Body of pancreas (tissue), 4 donors: Measurements from ENCODE around the gene ZNF534. TPM values are rescaled to one million over a fixed set of nuclear protein-coding genes. Genes with fewer than 3 reads are reported as not detected.
"Not testable (repeated sequence)": the region's sequence is repeated elsewhere in the genome, so short reads cannot be mapped to it uniquely, and the experiment has no call there.

ENCODE experiments used
- ATAC-seq: fragments of 150-250 bp; one replicate; pipeline ENCODE4 v1.9.1; 2016
- DNase-seq, 4 donors: peaks; one replicate each; pipeline ENCODE4 v3.0.0-alpha.2; 2019
- H3K27ac ChIP-seq, 4 donors: fragments of 200-600 bp; sonication (generic); 1 replicate in 3 of 4; 2 replicates in 1 of 4; pipeline versions ENCODE4 v1.5.1 to v1.6.1; 2016 to 2019; ENCODE audit warnings: mild to moderate bottlenecking in 1 of 4, mixed read lengths in 1 of 4, moderate library complexity in 1 of 4
- H3K27me3 ChIP-seq, 2 donors: fragments of 200-600 bp; sonication (generic); one replicate each; pipeline ENCODE4 v1.6.0; 2016; ENCODE audit warnings: mild to moderate bottlenecking in 1 of 2
- H3K36me3 ChIP-seq, 2 donors: fragments of 200-600 bp; sonication (generic); replicated peaks in 1 of 2; 2 replicates each; pipeline ENCODE4 v1.5.1; 2016; ENCODE audit warnings: low read depth in 2 of 2; ENCODE audit not compliant: insufficient read depth in 1 of 2
- H3K4me1 ChIP-seq: fragments of 200-600 bp; sonication (generic); one replicate; pipeline ENCODE4 v1.6.0; 2016
- H3K4me3 ChIP-seq, 2 donors: fragments of 200-600 bp; sonication (generic); 1 replicate in 1 of 2; 2 replicates in 1 of 2; pipeline ENCODE4 v1.5.1; 2016 to 2019
- H3K9me3 ChIP-seq, 3 donors: fragments of 200-600 bp; sonication (generic); 1 replicate in 2 of 3; 2 replicates in 1 of 3; pipeline ENCODE4 v1.5.1; 2016
- CTCF ChIP-seq, 7 experiments: fragments of 450-650 bp in 4 of 7; fragments of 200-600 bp in 3 of 7; sonication (generic) in 3 of 7; IDR thresholded peaks; one replicate each; pipeline ENCODE4 v1.5.1; 2016 to 2019; ENCODE audit warnings: antibody characterized with exemption in 7 of 7
- POLR2A ChIP-seq, 3 donors: fragments of 450-650 bp; IDR thresholded peaks; one replicate each; pipeline ENCODE4 v1.6.1; 2016; ENCODE audit warnings: antibody characterized with exemption in 3 of 3, mild to moderate bottlenecking in 2 of 3
- WGBS, 2 donors: methylation state at CpG; one replicate each; pipeline ENCODE4 v1.1.5; 2017; 5-methylcytosine and 5-hydroxymethylcytosine counted together
- intact Hi-C: fragments of 100-400 bp; cut with DNase I; formaldehyde crosslinking; loops from one replicate; pipeline ENCODE4 v1.15.1; 2023
- total RNA-seq, 2 donors: library from RNA; depleted of rRNA; stranded (reverse); fragments of >200 nt; gene quantifications; one replicate each; pipeline ENCODE4 v1.1.0, GENCODE V29; 2016

Gene ZNF534
- total RNA-seq, 2 donors from 2014 or later, result not detected

DNA sequence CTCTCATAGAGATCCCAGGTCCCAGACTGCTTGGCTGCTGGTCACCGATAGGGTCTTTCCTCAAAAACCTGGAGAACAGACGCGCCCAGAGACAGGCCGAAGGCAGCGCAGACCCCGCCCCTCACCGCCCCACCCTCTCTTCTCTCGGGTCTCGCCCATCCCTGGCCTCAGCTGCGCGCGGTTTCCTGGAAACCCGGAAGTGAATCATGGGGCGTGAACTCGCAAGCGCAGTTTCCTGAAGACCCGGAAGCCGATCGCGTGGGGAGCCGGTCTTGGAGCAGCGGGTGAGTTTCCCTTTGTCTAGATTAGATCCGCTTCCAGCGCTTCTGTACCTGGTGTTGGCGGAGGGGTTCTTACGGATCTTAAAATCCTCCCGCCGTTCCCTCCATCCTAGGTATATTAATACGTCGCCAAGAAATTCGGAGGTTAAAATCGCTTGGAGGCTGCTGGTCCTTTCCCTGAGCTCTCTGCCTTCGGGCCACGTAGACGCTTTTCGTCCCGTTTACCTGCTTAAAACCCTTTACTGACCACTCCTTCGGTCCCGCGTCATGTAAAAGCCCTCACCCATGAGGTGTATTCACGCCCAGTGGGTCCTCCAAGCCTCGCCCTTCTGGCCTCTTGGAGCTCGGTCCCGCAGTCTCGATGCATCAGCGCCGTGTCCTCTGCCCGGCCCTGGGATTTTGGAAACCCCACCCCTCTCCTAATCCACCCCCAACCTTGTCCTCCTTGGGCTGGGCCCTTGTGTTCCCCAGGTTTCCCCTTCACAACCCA, 24.6 kb downstream of the ZNF534 start, which contains the start of gene ZNF578:
ZNF578 (plus strand) TSS at position 230 of the 771 bp plus-strand sequence. CDS start 48,293 bp downstream, outside the sequence.
- DNase-seq, result peak; percentile 49 to 71 (median 65)
- WGBS, 2 donors, result 2 to 4% methylated on average over 29 to 47 of the region's 48 CpGs
- intact Hi-C loops, result no loop called here
- Histone ChIP-seq H3K27me3 (no peaks in the 10 kb centered on the region), H3K4me1 (peaks cover 11% of the 10 kb centered on the region), H3K9me3 (peaks cover 0 to 67% (median 7%) of the 10 kb centered on the region in 3 donors), H3K4me3 (peak within 1 kb of the TSS in 1 of 2 donors; percentile 43), H3K36me3 (peaks cover 0 to 2% of the 10 kb centered on the region in 2 donors), H3K27ac (no peak within 1 kb of the TSS)
- ATAC-seq, result peak; percentile 75
- TF ChIP-seq CTCF (IDR thresholded peaks at IDR 0.05), result no peak
- TF ChIP-seq POLR2A (IDR thresholded peaks at IDR 0.05), result no peak

GRCh38 chr19:52464798-52465470, 36.0 kb downstream of the ZNF534 start:
- Histone ChIP-seq H3K9me3 (peaks cover 0 to 62% (median 2%) of the 10 kb centered on the region in 3 donors), H3K4me1 (no peaks in the 10 kb centered on the region), H3K36me3 (no peaks in the 10 kb centered on the region), H3K4me3 (no peak overlapping the region), H3K27ac (no peak overlapping the region), H3K27me3 (no peaks in the 10 kb centered on the region)
- intact Hi-C loops, result no loop called here
- TF ChIP-seq POLR2A (IDR thresholded peaks at IDR 0.05), result no peak
- TF ChIP-seq CTCF (IDR thresholded peaks at IDR 0.05), result no peak
- DNase-seq (no peak), ATAC-seq (no peak)
- 81 to 86% methylated on average over 12 to 14 of the region's 14 CpGs for WGBS, 2 donors

- DNase-seq, result no peak
- Histone ChIP-seq H3K27ac (no peak overlapping the region), H3K4me1 (no peaks in the 10 kb centered on the region), H3K36me3 (no peaks in the 10 kb centered on the region), H3K4me3 (no peak overlapping the region), H3K27me3 (no peaks in the 10 kb centered on the region), H3K9me3 (peaks cover 0 to 90% (median 4%) of the 10 kb centered on the region in 3 donors)
- intact Hi-C loops, result no loop called here
- 82 to 86% methylated on average over 3 of the region's 3 CpGs for whole genome bisulfite sequencing, 2 donors
- TF ChIP-seq CTCF (IDR thresholded peaks at IDR 0.05) (no peak), POLR2A (IDR thresholded peaks at IDR 0.05) (no peak)
- no peak for ATAC-seq
Observed at GRCh38 chr19:52473655-52474350, 44.9 kb downstream of the ZNF534 start.

- H3K4me3 ChIP-seq, result no peak overlapping the region
- H3K4me1 ChIP-seq, result no peaks in the 10 kb centered on the region
- WGBS, 2 donors, result 78 to 84% methylated on average over 7 of the region's 7 CpGs
- TF ChIP-seq CTCF (IDR thresholded peaks at IDR 0.05) (no peak), POLR2A (IDR thresholded peaks at IDR 0.05) (no peak)
- no peak for DNase-seq
- no peaks in the 10 kb centered on the region for H3K27me3 ChIP-seq
- no peak for ATAC-seq
- H3K9me3 ChIP-seq, result peaks cover 0 to 90% (median 4%) of the 10 kb centered on the region in 3 donors
- no peak overlapping the region for H3K27ac ChIP-seq
- intact Hi-C loops, result no loop called here
- H3K36me3 ChIP-seq, result no peaks in the 10 kb centered on the region
Observed at GRCh38 chr19:52474351-52475127, 45.6 kb downstream of the ZNF534 start.

- peaks cover 0 to 61% (median 0%) of the 10 kb centered on the region in 3 donors for H3K9me3 ChIP-seq
- H3K27me3 ChIP-seq, ATAC-seq, H3K4me1 ChIP-seq, H3K4me3 ChIP-seq, H3K36me3 ChIP-seq, H3K27ac ChIP-seq, DNase-seq, intact Hi-C loops: not testable (repeated sequence)
- 30 to 40% methylated on average over 6 to 7 of the region's 7 CpGs for WGBS, 2 donors
Observed at GRCh38 chr19:52484111-52484743, 55.3 kb downstream of the ZNF534 start.

- H3K4me3 ChIP-seq, H3K27me3 ChIP-seq, H3K4me1 ChIP-seq, intact Hi-C loops, H3K36me3 ChIP-seq, DNase-seq, ATAC-seq, H3K27ac ChIP-seq: not testable (repeated sequence)
- 34 to 36% methylated on average over 7 of the region's 7 CpGs for WGBS, 2 donors
- peaks cover 0 to 57% (median 0%) of the 10 kb centered on the region in 3 donors for H3K9me3 ChIP-seq
Observed at GRCh38 chr19:52485064-52485463, 56.1 kb downstream of the ZNF534 start.
